GM19238 (cell line): ENCODE data around the gene IL33.

ENCODE experiments used
- DNase-seq: peaks from one replicate; pipeline ENCODE4 v3.0.0; 2011; ENCODE audit warnings: low spot score; ENCODE audit not compliant: insufficient read length

The IL33 gene

GRCh38 chr9:6302417-6302816 lies 86.8 kb downstream of the IL33 start:
- no peak for DNase-seq

GRCh38 chr9:6304232-6304631 lies 88.6 kb downstream of the IL33 start:
- DNase-seq, result no peak

GRCh38 chr9:6305954-6306563 lies 90.5 kb downstream of the IL33 start:
- DNase-seq, result no peak
